Activated T-helper 1 cell treated with Interleukin-2 at 50 U/mL for 16 hours (primary cell): Measurements from ENCODE around the gene SH3BP5.

Experiments
- DNase-seq: peaks from one replicate; pipeline ENCODE4 v3.0.0-alpha.2; 2020; ENCODE audit warnings: low read depth

Gene SH3BP5

DNA sequence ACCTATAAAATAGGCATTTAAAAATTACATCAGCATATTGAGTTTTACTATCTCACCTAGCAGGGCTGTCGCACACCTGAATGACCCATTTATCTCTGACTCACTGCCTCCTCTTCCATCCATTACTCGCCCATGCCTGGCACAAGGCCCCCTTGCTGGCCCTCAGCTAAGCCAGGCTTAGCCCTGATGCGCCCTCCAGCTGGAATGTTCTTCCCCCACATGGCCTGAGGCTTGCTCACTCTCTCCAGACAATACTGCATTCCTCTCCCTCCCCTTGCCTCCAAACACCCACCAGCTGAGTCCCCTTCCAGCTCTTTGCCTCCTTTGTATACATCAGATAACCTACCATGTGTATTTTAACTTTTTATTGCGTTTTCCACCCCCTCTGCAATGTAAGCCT is 7.2 kb downstream of the SH3BP5 start:
- no peak for DNase-seq

DNA sequence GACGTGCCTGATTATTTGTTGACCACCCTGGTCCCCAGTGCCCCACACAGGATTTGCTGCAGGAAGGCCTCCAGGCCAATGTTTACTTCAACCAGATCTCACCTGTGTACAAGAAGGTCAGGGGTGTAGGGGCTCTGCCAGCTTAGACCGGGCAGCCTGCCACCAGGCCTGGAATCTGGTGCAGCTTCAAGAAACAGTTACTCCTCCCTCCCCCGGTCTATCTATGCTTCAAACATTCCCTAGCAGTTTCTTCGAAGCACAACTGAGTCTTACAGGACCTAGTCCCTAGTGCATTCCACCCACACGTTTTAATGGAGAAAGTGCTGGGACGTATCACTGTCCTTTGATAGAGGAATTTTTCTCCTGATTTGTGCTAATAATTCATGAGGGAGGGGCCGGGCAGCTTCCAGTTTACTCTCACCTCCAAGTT is 8.0 kb downstream of the SH3BP5 start:
- no peak for DNase-seq

DNA sequence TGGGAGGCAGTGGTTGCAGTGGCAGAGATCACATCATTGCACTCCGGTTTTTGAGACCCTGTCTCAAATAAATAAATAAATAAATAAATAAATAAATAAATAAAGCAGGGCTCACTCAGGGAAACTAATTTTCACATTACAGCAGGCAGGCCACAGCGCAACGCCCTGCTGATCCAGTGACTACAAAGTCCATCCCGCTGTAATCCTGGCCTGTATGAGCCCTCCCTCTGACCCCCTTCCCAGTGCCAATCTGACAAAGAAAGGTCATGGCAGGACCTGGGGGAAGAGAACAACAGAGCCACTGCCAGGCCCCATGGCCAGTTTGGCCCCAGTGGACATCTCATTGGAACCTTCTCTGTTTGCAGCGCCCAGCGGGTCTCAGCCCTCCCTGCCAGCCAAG is 9.3 kb downstream of the SH3BP5 start:
- DNase-seq = no peak

DNA sequence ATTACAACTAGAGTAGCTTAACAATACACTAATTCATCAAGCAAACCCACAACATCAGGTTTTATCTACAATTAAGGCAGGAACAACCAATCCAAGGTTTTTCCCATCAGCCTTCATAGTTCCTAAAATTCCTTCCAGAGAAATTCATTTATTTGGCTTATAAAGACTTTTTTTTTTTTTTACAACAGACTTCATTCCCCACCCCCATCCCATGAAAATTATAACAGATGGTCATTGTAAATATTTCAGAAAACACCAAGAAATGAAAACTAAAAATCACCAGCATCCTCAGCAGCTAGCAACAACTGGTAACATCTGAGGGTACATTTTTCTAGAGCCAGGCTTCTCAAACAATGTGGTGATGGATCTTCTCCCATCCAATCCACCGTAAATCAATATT is 11.0 kb downstream of the SH3BP5 start:
- no peak for DNase-seq

- no peak for DNase-seq
Observed at GRCh38 chr3:15319575-15319974, 12.8 kb downstream of the SH3BP5 start.

GRCh38 chr3:15319136-15319535 is 13.2 kb downstream of the SH3BP5 start:
- DNase-seq = no peak

GRCh38 chr3:15318661-15319060 is 13.7 kb downstream of the SH3BP5 start:
- DNase-seq = no peak

DNA sequence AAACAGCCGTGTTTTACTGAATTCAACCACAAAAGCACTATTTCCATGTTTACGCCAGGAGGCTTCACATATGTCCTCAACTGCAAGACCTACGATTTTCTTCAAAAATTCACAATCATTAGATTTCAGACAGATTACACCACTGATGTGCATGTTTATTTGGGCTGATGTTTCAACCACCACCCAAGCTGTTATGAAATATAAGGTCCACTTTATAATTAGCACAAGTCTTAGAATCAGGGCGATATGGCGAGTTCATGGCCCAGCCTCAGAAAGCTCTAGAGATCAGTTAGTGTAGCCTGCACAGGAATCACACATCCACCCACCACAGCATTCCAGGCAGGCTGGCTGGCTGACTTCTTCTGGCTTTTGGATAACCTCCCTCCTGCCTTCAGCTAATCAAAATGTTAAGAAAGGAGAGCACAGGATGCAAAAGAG is 15.4 kb downstream of the SH3BP5 start:
- DNase-seq = no peak

GRCh38 chr3:15315003-15315402 is 17.4 kb downstream of the SH3BP5 start:
- no peak for DNase-seq

- no peak for DNase-seq
Observed at GRCh38 chr3:15314276-15314675, 18.1 kb downstream of the SH3BP5 start.

GRCh38 chr3:15313461-15313860 is 18.9 kb downstream of the SH3BP5 start:
- DNase-seq = no peak

GRCh38 chr3:15312550-15312949 is 19.8 kb downstream of the SH3BP5 start:
- DNase-seq = no peak

DNA sequence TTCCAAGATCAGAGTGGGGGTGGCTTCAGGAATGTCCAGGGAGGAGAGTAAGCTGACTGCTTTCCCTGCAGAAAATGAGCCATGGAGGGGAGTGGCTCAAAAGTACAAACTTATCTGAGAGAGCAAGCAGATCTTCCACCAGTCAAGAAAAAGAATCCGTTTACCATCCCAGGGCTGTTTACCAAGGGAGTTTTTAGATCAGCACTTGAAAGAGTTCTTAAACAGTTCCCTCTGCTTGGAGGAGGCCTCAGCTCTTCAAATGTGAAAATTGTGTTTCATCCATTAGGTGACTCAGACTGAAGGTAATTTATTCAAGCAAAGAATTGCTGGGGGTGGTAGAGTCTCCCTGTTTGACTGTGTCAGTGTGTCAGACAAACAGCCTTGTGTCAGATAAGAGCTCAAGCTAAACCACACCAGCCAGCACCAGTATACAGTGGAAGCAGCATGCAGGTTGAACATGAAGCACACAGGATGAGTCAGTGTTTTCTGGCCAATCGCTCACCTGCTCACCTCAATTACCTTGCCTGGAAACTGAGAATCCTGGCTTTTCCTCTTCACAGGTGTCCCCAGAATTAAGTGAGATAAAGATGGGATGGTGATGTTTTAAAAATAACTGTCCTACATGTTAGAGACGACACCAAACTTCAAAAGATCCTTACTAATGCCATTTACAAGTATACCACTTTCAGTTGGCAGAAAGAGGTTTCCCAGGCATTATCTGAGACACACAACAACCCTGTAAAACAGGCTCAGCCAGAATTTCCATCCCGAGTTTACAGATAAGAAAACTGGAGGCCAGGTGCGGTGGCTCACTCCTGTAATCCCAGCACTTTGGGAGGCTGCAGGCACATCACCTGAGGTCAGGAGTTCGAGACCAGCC is 21.7 kb downstream of the SH3BP5 start:
- no peak for DNase-seq

- DNase-seq = no peak
Observed at GRCh38 chr3:15309662-15310335, 22.6 kb downstream of the SH3BP5 start.

DNA sequence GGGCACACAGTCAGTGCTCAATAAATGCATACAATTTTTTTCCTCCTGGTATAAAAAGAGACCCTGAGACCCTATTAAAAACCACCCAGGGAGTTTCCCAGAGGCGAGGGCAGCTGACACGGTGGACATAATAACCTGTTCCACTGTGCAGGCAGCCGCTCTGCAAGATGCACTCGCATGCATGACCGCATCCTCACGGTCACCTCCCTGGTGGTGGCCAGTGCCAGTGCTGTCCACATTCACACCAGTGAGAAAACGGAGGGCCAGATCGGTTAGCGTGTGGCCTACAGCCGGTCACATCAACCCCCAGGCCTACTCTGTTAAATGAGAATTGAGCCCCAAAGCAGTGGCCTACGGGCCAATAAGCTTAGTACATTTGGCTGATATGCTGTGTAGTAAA is 24.8 kb downstream of the SH3BP5 start:
- DNase-seq = no peak

DNA sequence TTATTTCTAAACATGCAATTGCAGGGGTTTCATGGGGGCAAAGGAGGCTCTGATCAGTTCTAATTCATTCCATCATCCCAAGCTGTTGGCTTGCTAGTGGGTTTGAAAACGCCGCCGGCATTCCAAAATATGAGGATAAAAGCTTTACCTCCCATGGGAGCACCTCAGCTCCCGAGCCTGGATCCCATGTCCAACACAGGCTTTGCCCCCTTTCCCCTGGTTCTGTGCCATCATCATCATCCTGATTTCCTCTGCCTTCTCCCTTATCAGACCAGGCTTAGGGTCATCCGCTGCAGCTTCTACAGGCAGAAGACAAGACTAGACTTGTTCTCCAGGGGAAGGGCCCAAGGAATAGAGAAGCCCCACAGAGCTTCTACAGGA is 25.4 kb downstream of the SH3BP5 start:
- no peak for DNase-seq

GRCh38 chr3:15305359-15305844 is 27.0 kb downstream of the SH3BP5 start:
- no peak for DNase-seq

DNA sequence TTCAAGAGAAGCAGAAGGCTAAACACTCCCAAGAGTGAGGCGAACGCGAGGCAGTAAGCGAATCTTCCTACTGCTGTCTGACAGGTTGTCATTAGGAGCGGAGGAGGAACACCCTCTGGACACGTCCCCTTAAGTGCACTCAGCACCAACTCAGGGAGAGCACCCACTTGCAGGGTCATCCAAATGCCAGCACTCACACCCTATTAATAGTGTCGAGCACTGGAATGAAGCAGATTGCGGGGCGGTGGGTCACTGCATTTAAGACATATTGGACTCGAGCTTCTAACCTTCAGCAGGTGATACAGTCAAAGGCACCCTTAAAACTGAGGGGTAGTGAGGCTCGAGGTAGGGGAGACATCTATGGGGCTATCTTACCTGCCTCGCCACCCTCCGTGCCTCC is 28.7 kb downstream of the SH3BP5 start:
- no peak for DNase-seq

DNA sequence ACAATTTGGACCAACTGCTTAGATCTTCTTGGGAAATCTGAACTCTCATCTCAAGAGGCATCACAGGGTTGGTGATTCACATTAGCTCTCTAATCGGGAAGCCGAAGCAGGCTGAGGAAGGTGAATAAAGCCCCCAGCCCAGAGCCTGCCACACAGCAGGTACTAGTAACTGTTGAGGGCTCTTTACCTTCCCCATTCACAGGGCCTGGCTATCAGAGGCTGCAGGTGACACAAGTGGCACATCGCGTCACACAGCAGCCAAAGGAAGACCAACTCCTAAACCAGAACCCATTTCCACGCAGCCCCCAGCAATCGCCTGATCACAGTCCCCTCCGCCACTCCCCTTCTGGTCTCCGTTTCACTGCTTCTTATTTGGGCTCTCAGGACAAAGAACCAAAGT is 29.2 kb downstream of the SH3BP5 start:
- DNase-seq = no peak

DNA sequence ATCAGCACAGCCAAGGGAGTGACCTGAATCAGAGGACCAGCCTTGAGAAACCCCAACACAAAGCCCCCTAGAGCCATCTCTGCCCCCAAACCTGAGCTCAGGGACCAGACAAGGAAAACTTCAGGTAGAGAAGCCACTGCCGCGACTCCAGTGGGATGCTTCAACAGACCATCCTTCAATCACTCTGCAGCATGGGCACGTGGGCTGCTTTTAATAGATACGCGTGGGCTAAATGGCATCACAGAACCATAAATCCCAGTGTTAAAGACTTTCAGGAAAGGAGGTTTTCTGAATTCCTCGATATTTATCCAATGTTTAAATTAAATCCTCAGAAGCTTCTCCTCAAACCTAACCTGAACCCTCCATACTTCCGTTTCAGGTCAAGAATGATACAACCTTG is 30.6 kb downstream of the SH3BP5 start:
- no peak for DNase-seq

DNA sequence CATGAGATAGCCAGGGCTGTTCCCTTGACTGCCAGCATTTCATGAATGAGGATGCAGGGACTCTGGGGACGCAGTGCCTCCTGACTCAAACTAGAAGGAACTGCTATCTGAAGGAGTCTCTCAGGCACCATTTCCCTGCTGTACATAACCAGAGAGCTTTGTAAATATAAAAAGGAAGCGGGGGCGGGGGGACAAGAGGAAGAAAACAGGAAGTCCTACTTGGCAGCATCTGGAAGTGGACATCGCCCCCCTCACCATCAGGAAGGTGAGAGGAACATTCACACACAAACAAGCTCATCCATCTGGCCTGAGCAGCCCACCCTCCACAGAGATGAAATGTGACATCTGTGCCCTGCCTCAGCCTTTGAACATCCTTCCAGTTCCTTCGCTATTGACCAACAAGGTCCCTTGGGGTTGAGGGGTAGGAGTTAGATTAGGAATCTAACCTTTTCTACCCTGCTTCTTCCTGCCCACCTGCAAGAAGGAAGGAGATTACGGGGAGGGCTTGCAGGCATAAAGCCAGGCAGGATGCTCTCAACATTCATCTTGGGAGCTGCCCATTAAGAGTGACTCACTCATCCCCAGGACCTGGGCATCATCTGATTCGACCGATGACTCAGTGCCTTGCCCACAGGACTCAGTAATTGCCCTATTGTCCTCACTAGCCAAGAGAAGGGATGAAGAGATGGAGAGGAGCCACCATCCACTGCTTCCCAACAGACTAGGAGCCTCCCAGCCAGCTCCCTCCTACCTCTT is 31.9 kb downstream of the SH3BP5 start:
- DNase-seq = no peak

DNA sequence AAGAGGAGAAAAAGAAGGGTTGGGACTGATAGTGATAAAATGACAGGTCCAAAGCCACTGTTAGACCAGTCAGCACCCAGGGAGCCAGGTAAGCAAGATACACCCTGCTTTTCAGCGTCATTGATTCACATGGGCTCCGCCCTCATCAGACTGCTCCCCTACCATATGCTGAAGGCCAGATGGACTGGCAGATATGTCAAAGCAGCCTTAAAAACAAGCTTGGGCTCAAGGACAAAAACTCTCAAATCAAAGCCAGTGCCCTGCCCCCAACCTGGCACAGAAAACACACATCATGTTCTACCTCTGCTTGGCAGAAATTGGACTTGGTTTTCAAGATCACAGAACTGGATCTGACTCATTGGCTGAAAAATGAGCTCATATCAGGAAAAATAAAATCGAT is 33.4 kb downstream of the SH3BP5 start:
- DNase-seq = no peak

GRCh38 chr3:15298504-15298903 is 33.9 kb downstream of the SH3BP5 start:
- DNase-seq = no peak
